H9 (cell line): Measurements from ENCODE around the gene FLVCR2. TPM values are rescaled to one million over a fixed set of nuclear protein-coding genes. Genes with fewer than 3 reads are reported as not detected.

Experiments
- DNase-seq: peaks from one replicate; pipeline ENCODE4 v3.0.0-alpha.2; 2017
- H2AFZ ChIP-seq: one replicate; pipeline ENCODE4 v1.6.1; 2013; ENCODE audit warnings: mild to moderate bottlenecking, low read length, control low read depth, moderate library complexity
- H2AK5ac ChIP-seq: 2 replicates; pipeline ENCODE4 v1.6.1; 2013; ENCODE audit warnings: low read length, control low read depth, mixed read lengths; ENCODE audit not compliant: insufficient read length
- H2BK120ac ChIP-seq: one replicate; pipeline ENCODE4 v1.6.1; 2013; ENCODE audit warnings: low read depth, mild to moderate bottlenecking, low read length, control low read depth, inconsistent platforms; ENCODE audit not compliant: poor library complexity, severe bottlenecking
- H2BK12ac ChIP-seq: 2 replicates; pipeline ENCODE4 v1.6.1; 2013; ENCODE audit warnings: low read length, control low read depth, mixed read lengths, low read depth; ENCODE audit not compliant: insufficient read length
- H2BK15ac ChIP-seq: 2 replicates; pipeline ENCODE4 v1.6.1; 2013; ENCODE audit warnings: low read depth, low read length, control low read depth
- H2BK20ac ChIP-seq: one replicate; pipeline ENCODE4 v1.6.1; 2013; ENCODE audit warnings: low read depth, mild to moderate bottlenecking, low read length, control low read depth, inconsistent platforms; ENCODE audit not compliant: poor library complexity, severe bottlenecking
- H2BK5ac ChIP-seq: 2 replicates; pipeline ENCODE4 v1.6.1; 2013; ENCODE audit warnings: low read length, control low read depth, mixed read lengths; ENCODE audit not compliant: insufficient read length
- H3K14ac ChIP-seq: 2 replicates; pipeline ENCODE4 v1.6.1; 2013; ENCODE audit warnings: low read length, control low read depth; ENCODE audit not compliant: insufficient read depth
- H3K18ac ChIP-seq: 2 replicates; pipeline ENCODE4 v1.6.1; 2013; ENCODE audit warnings: low read depth, mild to moderate bottlenecking, mixed read lengths, low read length, control low read depth; ENCODE audit not compliant: insufficient read length
- H3K23ac ChIP-seq: 2 replicates; pipeline ENCODE4 v1.6.1; 2013; ENCODE audit warnings: low read length, control low read depth, mixed read lengths, low read depth; ENCODE audit not compliant: insufficient read length
- H3K23me2 ChIP-seq: 2 replicates; pipeline ENCODE4 v1.6.1; 2013; ENCODE audit warnings: low read depth, mild to moderate bottlenecking, mixed read lengths, low read length, control low read depth; ENCODE audit not compliant: insufficient read length, poor library complexity, severe bottlenecking
- H3K27ac ChIP-seq: 2 replicates; pipeline ENCODE4 v1.5.1; 2013; ENCODE audit warnings: low read length, control low read depth, mixed read lengths, low read depth; ENCODE audit not compliant: insufficient read length
- H3K27me3 ChIP-seq: 2 replicates; pipeline ENCODE4 v1.6.1; 2013; ENCODE audit warnings: low read length, control low read depth, inconsistent platforms; ENCODE audit not compliant: insufficient read depth
- H3K4ac ChIP-seq: 2 replicates; pipeline ENCODE4 v1.6.1; 2013; ENCODE audit warnings: low read depth, mild to moderate bottlenecking, control low read depth, inconsistent platforms, low read length, moderate library complexity
- H3K4me1 ChIP-seq: 2 replicates; pipeline ENCODE4 v1.6.1; 2013; ENCODE audit warnings: low read length, control low read depth, inconsistent platforms; ENCODE audit not compliant: insufficient read depth
- H3K4me2 ChIP-seq: 2 replicates; pipeline ENCODE4 v1.6.1; 2013; ENCODE audit warnings: low read length, control low read depth, mixed read lengths; ENCODE audit not compliant: insufficient read length, insufficient read depth
- H3K56ac ChIP-seq: 2 replicates; pipeline ENCODE4 v1.6.1; 2013; ENCODE audit warnings: low read depth, mild to moderate bottlenecking, mixed read lengths, low read length, control low read depth; ENCODE audit not compliant: insufficient read length
- H3K79me1 ChIP-seq: 2 replicates; pipeline ENCODE4 v1.6.1; 2013; ENCODE audit warnings: low read depth, mild to moderate bottlenecking, moderate library complexity, low read length, control low read depth, inconsistent platforms; ENCODE audit not compliant: insufficient read depth, poor library complexity, severe bottlenecking
- H3K79me2 ChIP-seq: 2 replicates; pipeline ENCODE4 v1.6.1; 2013; ENCODE audit warnings: low read length, control low read depth, inconsistent platforms; ENCODE audit not compliant: insufficient read depth
- H3K9ac ChIP-seq: 2 replicates; pipeline ENCODE4 v1.6.1; 2013; ENCODE audit warnings: low read length, control low read depth, mixed read lengths; ENCODE audit not compliant: insufficient read length; ENCODE audit errors: extremely low read depth
- H3K9me3 ChIP-seq: one replicate; pipeline ENCODE4 v1.6.1; 2013; ENCODE audit warnings: low read depth, low read length, inconsistent platforms; ENCODE audit not compliant: control insufficient read depth
- H3T11ph ChIP-seq: one replicate; pipeline ENCODE4 v1.6.1; 2013; ENCODE audit warnings: mild to moderate bottlenecking, low read length, control low read depth, inconsistent platforms
- H4K20me1 ChIP-seq: one replicate; pipeline ENCODE4 v1.6.1; 2013; ENCODE audit not compliant: control insufficient read depth, insufficient read length, insufficient read depth
- H4K5ac ChIP-seq: 2 replicates; pipeline ENCODE4 v1.6.1; 2013; ENCODE audit warnings: low read depth, mild to moderate bottlenecking, mixed read lengths, low read length, control low read depth; ENCODE audit not compliant: insufficient read length
- H4K8ac ChIP-seq: replicated peaks from 2 replicates; pipeline ENCODE4 v1.6.1; 2013; ENCODE audit warnings: low read length, control low read depth, mixed read lengths, low read depth; ENCODE audit not compliant: insufficient read length
- H4K91ac ChIP-seq: 2 replicates; pipeline ENCODE4 v1.6.1; 2013; ENCODE audit warnings: low read depth, mild to moderate bottlenecking, moderate library complexity, mixed read lengths, low read length, control low read depth; ENCODE audit not compliant: insufficient read length
- H3K27ac Mint-ChIP-seq, 3 experiments: 2 replicates in 2 of 3; 3 replicates in 1 of 3; pipeline ENCODE4 v1.8.0; 2020 to 2021; ENCODE audit warnings: mixed read lengths in 3 of 3, mild to moderate bottlenecking in 1 of 3, moderate library complexity in 1 of 3
- H3K27me3 Mint-ChIP-seq: 2 replicates; pipeline ENCODE4 v1.8.0; 2021; ENCODE audit warnings: low read depth, mild to moderate bottlenecking, moderate library complexity, mixed read lengths
- H3K36me3 Mint-ChIP-seq, 3 experiments: 2 replicates in 2 of 3; 3 replicates in 1 of 3; pipeline ENCODE4 v1.8.0; 2020 to 2021; ENCODE audit warnings: low read depth in 3 of 3, mixed read lengths in 3 of 3; ENCODE audit not compliant: insufficient read depth in 1 of 3
- H3K4me1 Mint-ChIP-seq, 2 experiments: 2 replicates each; pipeline ENCODE4 v1.8.0; 2020; ENCODE audit warnings: mixed read lengths in 2 of 2
- H3K4me3 Mint-ChIP-seq, 2 experiments: 2 replicates in 1 of 2; 3 replicates in 1 of 2; pipeline ENCODE4 v1.8.0; 2020 to 2021; ENCODE audit warnings: mild to moderate bottlenecking in 2 of 2, mixed read lengths in 2 of 2, moderate library complexity in 1 of 2
- H3K9me3 Mint-ChIP-seq, 2 experiments: 2 replicates in 1 of 2; 3 replicates in 1 of 2; pipeline ENCODE4 v1.8.0; 2020; ENCODE audit warnings: mild to moderate bottlenecking in 2 of 2, mixed read lengths in 2 of 2, moderate library complexity in 1 of 2
- CTCF ChIP-seq: fragments of 200-600 bp; sonication (generic); conservative IDR thresholded peaks from 3 replicates; pipeline ENCODE4 v1.8.0; 2021; ENCODE audit warnings: antibody characterized with exemption, mild to moderate bottlenecking
- WGBS: extraction: QIAGEN DNeasy Blood & Tissue Kit; methylation state at CpG from one replicate; pipeline ENCODE4 v1.1.7; 2013; ENCODE audit warnings: missing lambda C conversion rate, low lambda C conversion rate, mixed read lengths; ENCODE audit not compliant: insufficient read length; ENCODE audit errors: extremely low coverage; 5-methylcytosine and 5-hydroxymethylcytosine counted together
- total RNA-seq: library from RNA; stranded (reverse); gene quantifications from 2 replicates; pipeline ENCODE4 v1.2.1, GENCODE V29; 2021

FLVCR2 gene
- total RNA-seq, 1 experiment from 2014 or later, result 7.1 TPM

GRCh38 chr14:75653563-75653962 is 75.1 kb downstream of the FLVCR2 start:
- Mint-ChIP-seq H3K4me3 (no peak overlapping the region), H3K4me1 (0 out of 4 replicates have a peak, but pooled peaks cover 0 to under 1% of the 10 kb centered on the region in 2 experiments), H3K27ac (no peak overlapping the region), H3K27me3 (no peaks in the 10 kb centered on the region), H3K36me3 (peaks cover 38 to 74% (median 65%) of the 10 kb centered on the region in 3 experiments), H3K9me3 (no peaks in the 10 kb centered on the region)
- Histone ChIP-seq H3K9ac (no peak overlapping the region), H2BK20ac (no peak overlapping the region), H3K9me3 (no peaks in the 10 kb centered on the region), H2BK12ac (no peak overlapping the region), H3T11ph (no peak overlapping the region), H3K4me2 (no peak overlapping the region), H2AK5ac (no peak overlapping the region), H4K20me1 (no peaks in the 10 kb centered on the region), H4K8ac (no peak overlapping the region), H3K79me2 (no peaks in the 10 kb centered on the region), H2BK5ac (no peak overlapping the region), H3K14ac (no peak overlapping the region), H3K23ac (no peak overlapping the region), H4K91ac (no peak overlapping the region), H2BK15ac (no peak overlapping the region), H3K56ac (no peak overlapping the region), H3K27ac (no peak overlapping the region), H3K18ac (no peak overlapping the region), H2AFZ (no peak overlapping the region), H3K4me1 (no peaks in the 10 kb centered on the region), H3K27me3 (no peaks in the 10 kb centered on the region), H4K5ac (no peak overlapping the region), H3K79me1 (no peaks in the 10 kb centered on the region), H2BK120ac (no peak overlapping the region), H3K23me2 (no peaks in the 10 kb centered on the region), H3K4ac (no peak overlapping the region)
- no CpG with 5 or more reads among the region's 1 CpG for WGBS
- no peak for DNase-seq
- no peak for TF ChIP-seq CTCF
